T47D (cell line): ENCODE results near the gene MAPK10.

Experiments used
- DNase-seq, 2 experiments: peaks; one replicate each; pipeline versions ENCODE4 v3.0.0 to v3.0.0-alpha.2; 2011 to 2012; ENCODE audit warnings: low read depth in 1 of 2, low spot score in 1 of 2
- JUND ChIP-seq: IDR thresholded peaks from 2 replicates; pipeline ENCODE4 v1.6.1; 2012; ENCODE audit warnings: low read depth
- in situ Hi-C: cut with HindIII; loops from 2 replicates; pipeline ENCODE4 v1.10.0; 2016; ENCODE audit warnings: low sequenced_read_pairs, low pct_unique_long_range_greater_than_20kb

MAPK10 gene

GRCh38 chr4:86014599-86014998 lies 345.3 kb downstream of the MAPK10 start:
- no peak for TF ChIP-seq JUND
- in situ Hi-C loops: no loop called here
- DNase-seq: no peak

- TF ChIP-seq JUND: no peak
- in situ Hi-C loops: no loop called here
- DNase-seq: no peak
Observed at GRCh38 chr4:86013621-86014020, 346.2 kb downstream of the MAPK10 start.

GRCh38 chr4:86011117-86011516 lies 348.7 kb downstream of the MAPK10 start:
- in situ Hi-C loops: no loop called here
- TF ChIP-seq JUND: no peak
- DNase-seq: no peak

- no peak for TF ChIP-seq JUND
- in situ Hi-C loops: no loop called here
- no peak for DNase-seq
Observed at GRCh38 chr4:86007042-86007441, 352.8 kb downstream of the MAPK10 start.

- no peak for DNase-seq
- in situ Hi-C loops: no loop called here
- TF ChIP-seq JUND: no peak
Observed at GRCh38 chr4:86006057-86006456, 353.8 kb downstream of the MAPK10 start.

- in situ Hi-C loops: no loop called here
- DNase-seq: no peak
- no peak for TF ChIP-seq JUND
Observed at GRCh38 chr4:86004030-86004429, 355.8 kb downstream of the MAPK10 start.

GRCh38 chr4:86001591-86001990 lies 358.3 kb downstream of the MAPK10 start:
- DNase-seq: no peak
- no peak for TF ChIP-seq JUND
- in situ Hi-C loops: no loop called here

- no peak for DNase-seq
- in situ Hi-C loops: no loop called here
- no peak for TF ChIP-seq JUND
Observed at GRCh38 chr4:85995361-85995760, 364.5 kb downstream of the MAPK10 start.

GRCh38 chr4:85994576-85994975 lies 365.3 kb downstream of the MAPK10 start:
- in situ Hi-C loops: no loop called here
- TF ChIP-seq JUND: no peak
- DNase-seq: no peak

- TF ChIP-seq JUND: no peak
- no peak for DNase-seq
- in situ Hi-C loops: no loop called here
Observed at GRCh38 chr4:85993641-85994040, 366.2 kb downstream of the MAPK10 start.

GRCh38 chr4:85986266-85986665 lies 373.6 kb downstream of the MAPK10 start:
- in situ Hi-C loops: no loop called here
- no peak for TF ChIP-seq JUND
- DNase-seq: no peak

- no peak for DNase-seq
- TF ChIP-seq JUND: no peak
- in situ Hi-C loops: no loop called here
Observed at GRCh38 chr4:85979276-85979675, 380.6 kb downstream of the MAPK10 start.

- DNase-seq: no peak
- in situ Hi-C loops: no loop called here
- TF ChIP-seq JUND: no peak
Observed at GRCh38 chr4:85970535-85970934, 389.3 kb downstream of the MAPK10 start.

- in situ Hi-C loops: no loop called here
- peak in 1 of 2 experiments; percentile 54 for DNase-seq
- no peak for TF ChIP-seq JUND
Observed at GRCh38 chr4:85968945-85969819, 390.7 kb downstream of the MAPK10 start.
